Neuronal stem cell (in vitro differentiated cells): ENCODE data around the gene GADD45B.
A peak's percentile ranks its signal among the peaks of the same experiment; 100 is the strongest.
"Not testable (repeated sequence)": the region's sequence is repeated elsewhere in the genome, so short reads cannot be mapped to it uniquely, and the experiment has no call there.

Experiments used
- DNase-seq: peaks from one replicate; pipeline ENCODE4 v3.0.0-alpha.2; 2013; ENCODE audit warnings: low spot score
- H2AFZ ChIP-seq: one replicate; pipeline ENCODE4 v1.6.1; 2013; ENCODE audit warnings: mild to moderate bottlenecking, low read length, inconsistent platforms
- H2AK5ac ChIP-seq: 2 replicates; pipeline ENCODE4 v1.6.1; 2013; ENCODE audit warnings: low read depth, mild to moderate bottlenecking, inconsistent platforms, low read length, moderate library complexity, mixed read lengths
- H2BK120ac ChIP-seq: 2 replicates; pipeline ENCODE4 v1.6.1; 2013; ENCODE audit warnings: low read depth, mild to moderate bottlenecking, inconsistent platforms, low read length, moderate library complexity, mixed read lengths
- H2BK12ac ChIP-seq: one replicate; pipeline ENCODE4 v1.6.1; 2013; ENCODE audit warnings: low read length, inconsistent platforms
- H2BK15ac ChIP-seq: 2 replicates; pipeline ENCODE4 v1.6.1; 2013; ENCODE audit warnings: mild to moderate bottlenecking, low read length, inconsistent platforms, mixed read lengths
- H2BK5ac ChIP-seq: one replicate; pipeline ENCODE4 v1.6.1; 2013; ENCODE audit warnings: inconsistent platforms, mild to moderate bottlenecking, low read length, moderate library complexity
- H3K14ac ChIP-seq: one replicate; pipeline ENCODE4 v1.6.1; 2013; ENCODE audit warnings: low read length, inconsistent platforms
- H3K18ac ChIP-seq: 2 replicates; pipeline ENCODE4 v1.6.1; 2013; ENCODE audit warnings: low read length, inconsistent platforms
- H3K23ac ChIP-seq: 2 replicates; pipeline ENCODE4 v1.6.1; 2013; ENCODE audit warnings: low read depth, mild to moderate bottlenecking, mixed read lengths, low read length, inconsistent platforms; ENCODE audit not compliant: poor library complexity
- H3K27ac ChIP-seq: replicated peaks from 3 replicates; pipeline ENCODE4 v1.5.1; 2013; ENCODE audit warnings: low read length, inconsistent platforms
- H3K27me3 ChIP-seq, 3 experiments: 2 replicates each; pipeline ENCODE4 v1.6.1; 2013; ENCODE audit warnings: low read length in 3 of 3, mild to moderate bottlenecking in 2 of 3, inconsistent platforms in 1 of 3, low read depth in 1 of 3, mixed read lengths in 1 of 3, moderate library complexity in 1 of 3; ENCODE audit not compliant: control insufficient read depth in 3 of 3, insufficient read depth in 3 of 3
- H3K36me3 ChIP-seq, 2 donors: replicated peaks in 1 of 2; 2 replicates each; pipeline ENCODE4 v1.6.1; 2013; ENCODE audit warnings: low read length in 2 of 2; ENCODE audit not compliant: control insufficient read depth in 2 of 2, insufficient read depth in 2 of 2
- H3K4ac ChIP-seq: 2 replicates; pipeline ENCODE4 v1.6.1; 2013; ENCODE audit warnings: inconsistent platforms, mild to moderate bottlenecking, low read length, moderate library complexity
- H3K4me1 ChIP-seq, 2 donors: 1 replicate in 1 of 2; 2 replicates in 1 of 2; pipeline ENCODE4 v1.6.1; 2013; ENCODE audit warnings: low read length in 2 of 2, low read depth in 1 of 2; ENCODE audit not compliant: control insufficient read depth in 2 of 2, insufficient read depth in 1 of 2
- H3K4me2 ChIP-seq: one replicate; pipeline ENCODE4 v1.6.1; 2013; ENCODE audit warnings: mild to moderate bottlenecking, low read length, inconsistent platforms; ENCODE audit not compliant: insufficient read depth, poor library complexity, severe bottlenecking
- H3K4me3 ChIP-seq, 2 donors: 2 replicates each; pipeline ENCODE4 v1.5.1; 2013; ENCODE audit warnings: low read length in 2 of 2, mild to moderate bottlenecking in 2 of 2, inconsistent platforms in 1 of 2, moderate library complexity in 1 of 2
- H3K79me1 ChIP-seq: one replicate; pipeline ENCODE4 v1.6.1; 2013; ENCODE audit warnings: low read depth, mild to moderate bottlenecking, inconsistent platforms, low read length, moderate library complexity
- H3K9ac ChIP-seq: one replicate; pipeline ENCODE4 v1.6.1; 2013; ENCODE audit warnings: mild to moderate bottlenecking, low read depth, low read length, inconsistent platforms; ENCODE audit not compliant: poor library complexity
- H3K9me3 ChIP-seq, 2 donors: replicated peaks in 1 of 2; 2 replicates each; pipeline versions ENCODE3 to v1.6.1; 2013; ENCODE audit warnings: low read length in 2 of 2, mild to moderate bottlenecking in 2 of 2, inconsistent platforms in 1 of 2, low read depth in 1 of 2, mixed read lengths in 1 of 2, moderate library complexity in 1 of 2; ENCODE audit not compliant: control insufficient read depth in 2 of 2, insufficient read depth in 1 of 2
- H4K8ac ChIP-seq: one replicate; pipeline ENCODE4 v1.6.1; 2013; ENCODE audit warnings: low read depth, mild to moderate bottlenecking, inconsistent platforms, low read length, moderate library complexity
- H4K91ac ChIP-seq: one replicate; pipeline ENCODE4 v1.6.1; 2013; ENCODE audit warnings: low read length, low read depth, mild to moderate bottlenecking, inconsistent platforms; ENCODE audit not compliant: poor library complexity
- WGBS, 2 donors: extraction: QIAGEN DNeasy Blood & Tissue Kit; methylation state at CpG; one replicate each; pipeline ENCODE4 v1.1.7; 2013; ENCODE audit warnings: missing lambda C conversion rate in 2 of 2, mixed read lengths in 1 of 2; ENCODE audit not compliant: insufficient read length in 2 of 2, insufficient replicate concordance in 1 of 2; ENCODE audit errors: extremely low coverage in 2 of 2; 5-methylcytosine and 5-hydroxymethylcytosine counted together

The GADD45B gene

GRCh38 chr19:2514981-2515518 is 39.1 kb downstream of the GADD45B start:
- Histone ChIP-seq H3K9ac (no peak overlapping the region), H2AFZ (no peak overlapping the region), H3K14ac (peak overlapping the region; percentile 71), H3K4ac (no peak overlapping the region), H4K91ac (no peak overlapping the region), H3K4me2 (no peak overlapping the region), H3K27me3 (peaks cover 0 to 3% (median 0%) of the 10 kb centered on the region in 3 experiments), H3K9me3 (no peaks in the 10 kb centered on the region), H4K8ac (no peak overlapping the region), H3K36me3 (no peaks in the 10 kb centered on the region), H3K18ac (peak overlapping the region; percentile 3), H3K79me1 (peaks cover 2% of the 10 kb centered on the region), H2AK5ac (no peak overlapping the region), H3K23ac (no peak overlapping the region), H2BK120ac (no peak overlapping the region), H2BK15ac (no peak overlapping the region), H2BK5ac (no peak overlapping the region), H3K27ac (no peak overlapping the region), H3K4me3 (no peak overlapping the region), H2BK12ac (peak overlapping the region; percentile 46), H3K4me1 (peaks cover 2 to 12% of the 10 kb centered on the region in 2 donors)
- no peak for DNase-seq
- no CpG with 5 or more reads among the region's 16 CpGs for WGBS, 2 donors

DNA sequence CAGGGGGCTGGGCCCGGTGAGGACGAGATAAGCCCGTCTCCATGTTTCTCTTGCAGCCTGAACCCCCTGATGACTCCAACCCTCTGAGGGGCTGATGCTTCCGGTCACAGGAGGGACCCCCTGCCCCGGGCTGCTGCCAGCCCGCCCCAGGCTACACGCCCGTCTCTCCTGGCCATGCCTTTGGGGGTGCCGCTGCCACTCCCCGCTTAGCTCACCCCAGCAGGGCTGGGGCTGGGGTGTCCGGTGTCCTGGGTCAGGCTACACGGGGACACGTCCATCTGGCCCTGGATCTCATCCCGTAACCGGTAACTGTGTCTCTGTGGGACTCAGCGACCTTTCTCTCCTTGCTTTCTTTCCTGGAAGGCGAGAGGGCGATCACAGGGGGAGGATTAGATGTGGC is 40.8 kb downstream of the GADD45B start:
- peaks cover 2% of the 10 kb centered on the region for H3K79me1 ChIP-seq
- no peaks in the 10 kb centered on the region for H3K9me3 ChIP-seq
- no peaks in the 10 kb centered on the region for H3K36me3 ChIP-seq
- H3K4me2 ChIP-seq = no peak overlapping the region
- no peak overlapping the region for H4K91ac ChIP-seq
- peak overlapping the region; percentile 45 for H2BK15ac ChIP-seq
- peak overlapping the region; percentile 89 for H3K18ac ChIP-seq
- no peak overlapping the region for H3K4me3 ChIP-seq
- no peak overlapping the region for H4K8ac ChIP-seq
- H2BK120ac ChIP-seq = no peak overlapping the region
- no peak overlapping the region for H3K14ac ChIP-seq
- peak overlapping the region; percentile 65 for H3K23ac ChIP-seq
- peak overlapping the region; percentile 60 for H3K9ac ChIP-seq
- H2BK12ac ChIP-seq = no peak overlapping the region
- H2AK5ac ChIP-seq = peak overlapping the region; percentile 2
- H2BK5ac ChIP-seq = no peak overlapping the region
- DNase-seq = no peak
- peak overlapping the region; percentile 36 for H3K27ac ChIP-seq
- H3K4ac ChIP-seq = peak overlapping the region; percentile 76
- peaks cover 0 to 3% (median 0%) of the 10 kb centered on the region in 3 experiments for H3K27me3 ChIP-seq
- peaks cover 2 to 12% of the 10 kb centered on the region in 2 donors for H3K4me1 ChIP-seq
- WGBS, 2 donors = no CpG with 5 or more reads among the region's 18 CpGs
- no peak overlapping the region for H2AFZ ChIP-seq

DNA sequence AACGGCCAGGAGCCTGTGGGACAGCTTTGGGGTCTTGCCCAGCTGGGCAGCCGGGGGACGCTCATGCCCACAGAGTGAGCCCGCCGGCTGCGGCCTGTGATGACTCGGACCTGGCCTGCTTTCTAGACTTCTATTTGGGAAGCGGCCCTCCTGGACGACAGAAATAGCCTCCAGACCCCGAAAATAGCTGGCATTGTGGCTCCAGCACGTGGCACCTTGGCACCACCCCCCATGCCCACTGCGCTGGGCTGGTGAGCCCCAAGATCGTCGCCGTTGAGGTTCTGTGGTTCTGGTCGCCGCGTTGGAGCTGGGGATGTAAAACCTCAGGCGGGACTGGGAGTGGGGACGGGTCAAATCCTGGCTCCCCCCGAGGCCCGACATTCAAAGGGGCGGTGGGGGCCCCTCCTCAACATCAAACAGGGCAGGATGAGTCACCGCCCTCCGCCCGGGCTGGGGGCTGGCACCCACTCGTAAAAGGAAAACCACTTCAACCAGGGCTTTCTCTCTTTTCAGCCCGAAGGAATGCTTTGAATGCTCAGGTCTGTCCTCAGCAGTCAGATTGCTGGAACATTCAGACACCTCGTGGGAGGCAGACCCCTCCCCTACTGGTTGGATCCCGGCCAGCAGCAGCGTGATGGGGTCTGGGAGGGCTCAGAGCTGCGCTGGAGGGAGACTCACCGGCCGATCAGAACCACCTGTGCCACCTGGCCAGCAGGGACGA is 42.1 kb downstream of the GADD45B start:
- H2BK120ac ChIP-seq = no peak overlapping the region
- H3K27me3 ChIP-seq = peaks cover 0 to 3% (median 0%) of the 10 kb centered on the region in 3 experiments
- H3K18ac ChIP-seq = peak overlapping the region; percentile 85
- no peak overlapping the region for H3K4ac ChIP-seq
- no peak overlapping the region for H3K4me2 ChIP-seq
- no CpG with 5 or more reads among the region's 35 CpGs for WGBS, 2 donors
- no peak overlapping the region for H2AFZ ChIP-seq
- H4K8ac ChIP-seq = peak overlapping the region; percentile 93
- peak overlapping the region; percentile 10 for H2AK5ac ChIP-seq
- H2BK12ac ChIP-seq = peak overlapping the region; percentile 90
- H3K4me3 ChIP-seq = no peak overlapping the region
- peak overlapping the region; percentile 75 for H2BK15ac ChIP-seq
- peaks cover 5% of the 10 kb centered on the region for H3K79me1 ChIP-seq
- H4K91ac ChIP-seq = no peak overlapping the region
- H3K9ac ChIP-seq = no peak overlapping the region
- no peak overlapping the region for H2BK5ac ChIP-seq
- H3K9me3 ChIP-seq = no peaks in the 10 kb centered on the region
- peak overlapping the region; percentile 94 for H3K14ac ChIP-seq
- H3K36me3 ChIP-seq = no peaks in the 10 kb centered on the region
- no peak overlapping the region for H3K27ac ChIP-seq
- H3K4me1 ChIP-seq = peaks cover 2 to 12% of the 10 kb centered on the region in 2 donors
- DNase-seq = no peak
- H3K23ac ChIP-seq = peak overlapping the region; percentile 65

- not testable (repeated sequence) for H3K4me3 ChIP-seq, H3K27me3 ChIP-seq, H2BK120ac ChIP-seq, H3K9me3 ChIP-seq, H3K14ac ChIP-seq, H4K8ac ChIP-seq, H3K9ac ChIP-seq, DNase-seq, H3K27ac ChIP-seq, H3K4ac ChIP-seq, H3K79me1 ChIP-seq, H4K91ac ChIP-seq, H2AFZ ChIP-seq, H2AK5ac ChIP-seq, H2BK15ac ChIP-seq, H3K4me2 ChIP-seq, H3K36me3 ChIP-seq, H2BK12ac ChIP-seq, H2BK5ac ChIP-seq, H3K23ac ChIP-seq, H3K18ac ChIP-seq
- H3K4me1 ChIP-seq = peaks cover 5 to 16% of the 10 kb centered on the region in 2 donors
- no CpG with 5 or more reads among the region's 11 CpGs for WGBS, 2 donors
Measured at GRCh38 chr19:2518856-2519255, 42.9 kb downstream of the GADD45B start.
